Measurements from ENCODE around the gene COQ5.

- no peak for TF ChIP-seq POLR2A (IDR thresholded peaks at IDR 0.05)
- TF ChIP-seq CTCF (IDR thresholded peaks at IDR 0.05) = no peak
- no peak for TF ChIP-seq EP300 (IDR thresholded peaks at IDR 0.05)
Observed at GRCh38 chr12:120488057-120488640, 40.8 kb downstream of the COQ5 start.
